ENCODE data around the gene DMRTA2. TPM values are rescaled to one million over a fixed set of nuclear protein-coding genes. Genes with fewer than 3 reads are reported as not detected.

DMRTA2 gene
- under 0.01 TPM for total RNA-seq

DNA sequence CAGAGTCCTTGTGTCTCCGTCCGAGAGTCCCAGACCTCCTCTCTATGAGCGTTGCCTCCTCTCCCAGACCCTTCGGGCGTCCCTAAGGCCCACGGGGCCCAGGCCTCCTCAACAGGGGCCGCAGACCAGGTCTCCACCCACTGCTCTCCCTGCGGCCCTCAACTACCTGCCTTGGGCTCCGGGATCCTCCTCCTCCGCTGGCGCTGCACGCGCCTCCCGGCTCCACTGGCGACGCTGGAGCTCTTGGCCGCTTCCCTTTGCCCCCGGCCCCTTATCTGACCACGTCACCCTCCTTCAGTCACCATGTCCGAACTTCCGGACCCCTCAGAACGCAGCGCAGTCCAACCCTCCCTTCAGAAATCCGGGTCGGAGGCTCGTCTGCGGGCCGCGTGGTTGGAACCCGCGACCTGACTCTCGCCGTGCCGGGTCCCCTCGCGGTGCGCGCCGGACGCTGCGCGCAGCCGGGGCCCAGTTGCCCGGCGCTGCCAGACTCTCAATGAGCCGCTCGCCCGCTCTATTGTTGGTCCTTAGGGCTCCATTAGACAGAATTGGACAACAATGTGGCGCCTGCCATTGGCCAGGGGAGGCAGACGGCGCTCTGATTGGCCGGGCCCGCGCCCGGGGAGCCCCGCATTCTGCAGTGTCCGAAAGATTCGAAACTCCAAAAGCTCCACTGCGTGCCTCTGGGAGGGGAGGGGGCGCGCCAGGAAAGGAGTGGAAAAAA, at the start of gene DMRTA2:
DMRTA2 (minus strand) TSS at position 498 of the 724 bp plus-strand sequence. CDS start 1,907 bp downstream, outside the sequence.
- Histone ChIP-seq H3K27me3 (ENCODE audit: insufficient read depth, low read length) (peaks cover 93% of the 10 kb centered on the region), H3K4me3 (ENCODE audit: low read length) (peak within 1 kb of the TSS; percentile 29), H3K9me3 (ENCODE audit: low read depth, low read length) (no peaks in the 10 kb centered on the region), H3K4me1 (ENCODE audit: insufficient read depth, low read length) (peaks cover 31% of the 10 kb centered on the region)

DNA sequence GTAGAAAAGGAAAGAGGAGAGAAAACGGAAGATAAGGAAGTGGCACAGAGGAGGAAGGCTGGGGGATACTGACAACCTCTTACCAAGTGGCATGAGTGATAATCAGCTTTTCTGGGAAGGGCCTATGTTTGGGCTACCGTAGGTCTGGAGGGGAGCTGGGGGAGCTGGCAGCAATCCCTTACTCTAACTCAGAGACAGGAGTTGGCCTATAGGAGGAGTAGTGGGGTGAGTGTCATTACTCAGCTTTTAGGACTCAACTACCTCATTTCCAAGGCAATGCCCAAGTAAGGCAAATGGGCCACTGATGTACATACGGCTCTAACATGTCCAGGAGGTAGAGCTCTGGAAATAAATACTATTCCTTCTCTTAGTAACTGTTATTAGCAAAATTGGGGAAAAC, 48.7 kb upstream of the DMRTA2 start:
- Histone ChIP-seq H3K4me3 (ENCODE audit: low read length) (no peak overlapping the region), H3K9me3 (ENCODE audit: low read depth, low read length) (no peaks in the 10 kb centered on the region), H3K4me1 (ENCODE audit: insufficient read depth, low read length) (no peaks in the 10 kb centered on the region), H3K27me3 (ENCODE audit: insufficient read depth, low read length) (no peaks in the 10 kb centered on the region)

DNA sequence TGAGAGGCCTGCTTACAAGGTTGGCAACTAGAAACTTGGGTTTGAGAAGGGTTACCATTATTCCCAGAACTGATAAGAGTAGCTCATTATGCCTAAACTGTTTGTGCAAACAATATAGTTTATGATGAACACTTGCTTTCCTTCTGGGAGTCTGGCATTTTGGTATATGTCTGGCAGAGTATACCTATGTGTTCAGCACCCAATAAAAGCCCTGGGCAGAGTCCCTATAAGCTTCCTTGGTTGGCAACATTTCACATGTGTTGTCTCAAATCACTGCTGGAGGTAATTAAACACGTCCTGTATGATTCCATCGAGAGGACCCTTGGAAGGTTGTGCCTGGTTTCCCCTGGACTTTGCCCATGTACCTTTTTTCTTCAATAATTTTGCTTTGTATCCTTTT, 39.7 kb upstream of the DMRTA2 start:
- Histone ChIP-seq H3K27me3 (ENCODE audit: insufficient read depth, low read length) (no peaks in the 10 kb centered on the region), H3K4me1 (ENCODE audit: insufficient read depth, low read length) (peaks cover 8% of the 10 kb centered on the region), H3K4me3 (ENCODE audit: low read length) (no peak overlapping the region), H3K9me3 (ENCODE audit: low read depth, low read length) (no peaks in the 10 kb centered on the region)

DNA sequence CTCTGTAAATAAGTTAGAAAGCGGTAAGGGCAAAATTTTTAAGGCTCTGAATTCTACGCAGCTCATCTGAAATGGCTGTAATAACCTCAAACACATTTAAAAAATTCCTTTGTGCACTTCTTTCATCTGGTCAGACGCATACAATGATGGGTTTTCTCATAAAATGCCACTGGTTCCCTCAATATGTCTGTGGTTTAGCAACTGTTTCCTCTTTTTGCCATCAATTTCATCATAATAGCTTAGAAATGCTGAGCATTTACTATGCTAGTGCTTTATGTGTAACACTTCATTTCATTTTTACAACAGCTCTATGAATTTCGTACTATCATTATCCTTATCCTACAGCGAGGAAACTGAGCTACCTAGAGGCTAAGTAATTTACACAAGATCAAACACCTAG, 35.3 kb upstream of the DMRTA2 start:
- H3K4me1 ChIP-seq (ENCODE audit: insufficient read depth, low read length) = peaks cover 8% of the 10 kb centered on the region
- H3K9me3 ChIP-seq (ENCODE audit: low read depth, low read length) = no peaks in the 10 kb centered on the region
- H3K4me3 ChIP-seq (ENCODE audit: low read length) = no peak overlapping the region
- no peaks in the 10 kb centered on the region for H3K27me3 ChIP-seq (ENCODE audit: insufficient read depth, low read length)

DNA sequence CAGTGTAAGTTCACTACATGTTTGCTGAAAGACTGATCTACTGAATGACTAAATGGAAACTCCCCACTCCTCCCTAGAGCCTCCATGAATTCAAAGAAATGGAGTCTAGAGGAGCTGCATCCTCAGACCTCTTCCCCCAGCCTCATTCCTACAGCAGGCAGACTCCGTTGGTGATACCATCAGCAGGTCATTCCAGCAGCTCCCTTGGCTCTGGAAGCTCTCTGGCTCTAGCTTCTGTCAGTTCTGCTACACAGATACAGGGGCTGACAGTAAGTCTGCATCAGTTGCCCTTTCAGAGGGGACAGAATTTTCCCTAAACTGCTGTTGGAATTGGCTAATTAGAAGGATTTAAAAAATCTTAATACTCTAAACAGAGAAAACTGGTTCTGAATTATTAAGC, 31.7 kb upstream of the DMRTA2 start:
- Histone ChIP-seq H3K4me1 (ENCODE audit: insufficient read depth, low read length) (peaks cover 8% of the 10 kb centered on the region), H3K4me3 (ENCODE audit: low read length) (no peak overlapping the region), H3K27me3 (ENCODE audit: insufficient read depth, low read length) (no peaks in the 10 kb centered on the region), H3K9me3 (ENCODE audit: low read depth, low read length) (no peaks in the 10 kb centered on the region)

DNA sequence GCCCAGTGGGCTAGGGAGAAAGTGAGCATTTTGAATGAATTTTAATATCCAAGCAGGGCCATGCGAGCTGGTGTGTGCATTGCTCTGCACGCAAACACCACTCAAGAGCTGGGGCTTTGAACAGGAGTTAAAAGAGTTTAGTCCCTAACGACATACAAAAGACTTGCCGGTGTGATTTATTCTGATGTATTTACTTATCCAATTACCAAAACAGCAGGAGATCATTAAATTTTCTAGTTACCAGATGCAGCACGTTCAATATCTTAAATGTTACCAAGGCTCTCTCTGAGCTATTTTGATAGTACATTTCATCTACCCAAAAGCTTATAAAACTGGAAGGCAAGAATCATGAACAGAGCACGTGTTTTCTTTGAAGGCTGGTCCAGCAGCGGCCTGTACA, 30.0 kb upstream of the DMRTA2 start:
- Histone ChIP-seq H3K4me1 (ENCODE audit: insufficient read depth, low read length) (no peaks in the 10 kb centered on the region), H3K4me3 (ENCODE audit: low read length) (no peak overlapping the region), H3K27me3 (ENCODE audit: insufficient read depth, low read length) (no peaks in the 10 kb centered on the region), H3K9me3 (ENCODE audit: low read depth, low read length) (no peaks in the 10 kb centered on the region)

DNA sequence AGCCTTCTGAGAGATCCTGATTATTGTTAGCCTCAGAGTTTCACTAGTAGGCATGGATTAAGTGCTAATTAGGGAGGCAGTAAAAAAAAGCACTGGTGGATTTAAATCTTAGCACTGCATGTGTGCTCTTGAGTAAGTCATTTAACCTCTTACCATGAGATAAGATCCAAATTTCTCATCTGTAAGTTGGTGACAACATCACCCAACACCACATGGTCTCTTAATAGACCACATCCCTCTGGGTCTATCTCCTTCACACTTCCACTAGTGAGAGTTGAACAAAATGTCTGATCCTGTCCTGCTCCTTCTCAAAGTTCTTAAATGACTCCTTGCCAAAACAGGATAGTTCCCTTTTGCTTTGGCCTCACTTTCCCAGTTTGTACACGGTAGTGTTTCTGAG, 29.5 kb upstream of the DMRTA2 start:
- Histone ChIP-seq H3K4me3 (ENCODE audit: low read length) (no peak overlapping the region), H3K4me1 (ENCODE audit: insufficient read depth, low read length) (no peaks in the 10 kb centered on the region), H3K9me3 (ENCODE audit: low read depth, low read length) (no peaks in the 10 kb centered on the region), H3K27me3 (ENCODE audit: insufficient read depth, low read length) (no peaks in the 10 kb centered on the region)

DNA sequence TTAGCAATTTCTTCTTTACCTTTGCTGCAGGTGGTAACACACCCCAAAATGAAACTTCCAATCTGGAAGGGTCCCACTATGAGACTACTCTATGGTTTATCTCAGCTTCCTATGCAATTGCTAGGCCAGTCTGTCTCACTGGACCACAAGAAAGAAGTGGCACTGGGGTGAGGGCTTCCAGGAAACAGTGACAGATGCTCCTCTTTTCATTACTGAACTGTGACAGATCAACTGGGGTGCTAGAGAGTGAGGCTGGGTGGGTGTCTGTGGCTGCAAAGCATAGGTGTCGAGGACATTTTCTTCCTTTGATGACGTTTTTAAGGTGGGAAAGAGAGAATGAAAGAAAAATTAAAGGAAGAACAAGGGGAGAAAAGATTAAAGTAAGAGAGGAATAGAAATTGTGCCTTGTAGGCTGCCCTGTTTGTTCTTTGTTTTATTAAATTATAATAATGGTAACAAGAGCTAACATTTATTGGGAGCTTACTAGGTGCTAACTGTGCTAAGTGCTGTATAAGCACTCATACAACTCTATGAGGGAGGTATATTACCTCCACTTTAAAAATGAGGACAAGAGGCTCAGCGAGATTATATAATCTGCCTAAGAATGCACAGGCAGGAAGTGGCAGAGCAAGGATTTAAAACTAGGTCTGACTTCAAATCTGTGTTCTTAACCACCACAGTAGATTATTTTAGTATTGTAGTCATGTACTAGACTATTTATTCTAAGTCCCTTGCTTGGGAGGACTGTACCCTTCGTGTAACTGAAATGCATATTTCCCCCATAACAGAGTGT, 27.8 kb upstream of the DMRTA2 start:
- Histone ChIP-seq H3K27me3 (ENCODE audit: insufficient read depth, low read length) (no peaks in the 10 kb centered on the region), H3K4me1 (ENCODE audit: insufficient read depth, low read length) (no peaks in the 10 kb centered on the region), H3K9me3 (ENCODE audit: low read depth, low read length) (no peaks in the 10 kb centered on the region), H3K4me3 (ENCODE audit: low read length) (no peak overlapping the region)

DNA sequence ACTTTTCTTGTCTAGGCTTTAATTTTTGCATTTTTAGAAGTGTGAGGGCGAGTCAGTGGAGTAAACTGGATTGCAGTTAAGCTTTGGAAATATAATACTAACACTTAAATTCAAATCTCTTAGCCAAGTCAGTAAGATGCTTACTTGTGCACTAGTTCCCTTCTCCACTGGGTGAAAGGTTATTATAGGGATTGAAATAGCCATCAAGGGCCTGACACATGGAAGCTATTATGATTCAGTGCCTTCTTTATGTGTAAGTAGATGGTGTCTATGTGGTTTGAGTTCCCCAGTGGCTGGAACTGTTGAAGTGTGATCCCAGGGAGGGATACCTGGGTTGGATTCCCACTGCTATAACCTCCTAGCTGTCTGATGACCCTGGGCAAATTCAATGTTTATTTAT, 24.7 kb upstream of the DMRTA2 start:
- Histone ChIP-seq H3K9me3 (ENCODE audit: low read depth, low read length) (no peaks in the 10 kb centered on the region), H3K4me3 (ENCODE audit: low read length) (no peak overlapping the region), H3K27me3 (ENCODE audit: insufficient read depth, low read length) (no peaks in the 10 kb centered on the region), H3K4me1 (ENCODE audit: insufficient read depth, low read length) (no peaks in the 10 kb centered on the region)

DNA sequence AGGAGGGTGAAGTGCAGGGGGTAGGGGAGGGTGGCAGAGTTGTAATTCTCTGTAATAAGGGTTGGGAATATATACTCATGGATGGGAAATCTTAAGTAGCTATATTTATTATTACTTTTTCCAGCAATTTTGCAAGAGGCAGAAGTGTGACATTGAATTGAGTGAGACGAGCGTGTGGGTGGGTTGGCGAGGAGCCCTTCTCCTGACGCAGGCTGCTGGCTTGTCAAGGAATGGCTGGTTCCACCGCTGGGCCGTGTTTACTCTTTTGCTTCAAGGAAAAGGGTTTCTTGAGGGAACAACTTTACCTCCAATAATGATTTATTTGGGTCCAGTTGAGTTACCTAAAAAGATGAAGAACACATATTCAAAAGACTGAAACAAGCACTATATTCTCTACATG, 17.9 kb upstream of the DMRTA2 start:
- Histone ChIP-seq H3K4me3 (ENCODE audit: low read length) (no peak overlapping the region), H3K4me1 (ENCODE audit: insufficient read depth, low read length) (no peaks in the 10 kb centered on the region), H3K27me3 (ENCODE audit: insufficient read depth, low read length) (no peaks in the 10 kb centered on the region), H3K9me3 (ENCODE audit: low read depth, low read length) (no peaks in the 10 kb centered on the region)

DNA sequence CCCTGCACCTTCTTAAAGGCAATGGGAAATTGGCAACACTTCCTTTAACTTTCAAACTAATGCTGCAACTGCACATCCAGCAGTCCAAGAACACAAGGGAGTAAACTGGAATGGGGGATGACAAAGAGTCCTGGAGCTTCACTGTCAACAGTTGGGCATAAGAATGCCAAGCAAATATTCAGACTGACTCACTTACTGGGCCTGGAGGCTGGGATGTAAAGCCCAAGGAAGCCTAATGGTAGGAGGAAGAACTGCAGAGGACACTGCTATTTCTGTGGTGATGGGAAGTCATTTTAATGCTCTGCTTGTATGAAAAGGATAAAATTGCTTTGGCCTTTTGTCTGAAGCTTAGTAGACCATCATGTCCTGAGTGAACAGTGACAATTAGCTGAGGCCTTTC, 15.7 kb upstream of the DMRTA2 start:
- Histone ChIP-seq H3K4me1 (ENCODE audit: insufficient read depth, low read length) (no peaks in the 10 kb centered on the region), H3K4me3 (ENCODE audit: low read length) (no peak overlapping the region), H3K27me3 (ENCODE audit: insufficient read depth, low read length) (no peaks in the 10 kb centered on the region), H3K9me3 (ENCODE audit: low read depth, low read length) (no peaks in the 10 kb centered on the region)

DNA sequence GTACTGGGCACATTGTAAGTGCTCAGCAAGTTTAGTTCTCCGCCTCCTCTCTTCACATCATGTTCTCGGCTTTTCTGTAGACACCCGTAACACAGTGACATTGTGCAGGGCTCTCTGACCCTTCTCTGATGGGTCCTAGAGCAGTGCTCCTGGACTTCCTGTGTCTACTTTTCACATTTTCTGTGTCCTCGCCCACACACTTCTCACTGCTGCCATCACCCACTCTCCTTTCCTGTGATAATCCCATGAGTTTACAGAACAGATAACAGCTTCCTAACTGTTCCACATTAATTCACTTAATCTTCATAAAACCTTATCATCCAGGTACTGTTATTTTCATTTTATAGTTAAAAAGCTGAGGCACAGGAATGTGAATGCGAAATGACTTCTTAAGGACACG, 13.2 kb upstream of the DMRTA2 start:
- no peaks in the 10 kb centered on the region for H3K9me3 ChIP-seq (ENCODE audit: low read depth, low read length)
- H3K4me1 ChIP-seq (ENCODE audit: insufficient read depth, low read length) = no peaks in the 10 kb centered on the region
- H3K4me3 ChIP-seq (ENCODE audit: low read length) = no peak overlapping the region
- H3K27me3 ChIP-seq (ENCODE audit: insufficient read depth, low read length) = peaks cover 17% of the 10 kb centered on the region

DNA sequence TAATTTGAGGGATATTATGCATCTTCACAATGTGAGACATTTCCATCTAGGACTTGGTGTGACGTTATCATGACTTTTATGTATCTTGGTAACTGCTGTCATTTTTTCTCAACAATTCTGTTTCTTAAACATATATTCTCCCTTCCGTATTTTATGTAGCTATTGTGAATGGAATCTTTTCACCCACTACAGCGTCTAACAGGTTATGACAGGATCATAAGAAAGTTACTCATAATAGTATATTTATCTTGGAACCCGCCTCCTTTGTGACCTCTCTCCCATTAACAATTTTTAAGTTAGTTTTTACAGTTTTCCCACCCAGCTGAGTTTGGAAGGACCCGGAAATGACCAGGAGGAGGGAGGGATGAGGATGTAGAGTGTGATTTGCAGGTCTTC, 6.8 kb upstream of the DMRTA2 start:
- Histone ChIP-seq H3K27me3 (ENCODE audit: insufficient read depth, low read length) (peaks cover 82% of the 10 kb centered on the region), H3K9me3 (ENCODE audit: low read depth, low read length) (no peaks in the 10 kb centered on the region), H3K4me3 (ENCODE audit: low read length) (no peak overlapping the region), H3K4me1 (ENCODE audit: insufficient read depth, low read length) (peaks cover 10% of the 10 kb centered on the region)

DNA sequence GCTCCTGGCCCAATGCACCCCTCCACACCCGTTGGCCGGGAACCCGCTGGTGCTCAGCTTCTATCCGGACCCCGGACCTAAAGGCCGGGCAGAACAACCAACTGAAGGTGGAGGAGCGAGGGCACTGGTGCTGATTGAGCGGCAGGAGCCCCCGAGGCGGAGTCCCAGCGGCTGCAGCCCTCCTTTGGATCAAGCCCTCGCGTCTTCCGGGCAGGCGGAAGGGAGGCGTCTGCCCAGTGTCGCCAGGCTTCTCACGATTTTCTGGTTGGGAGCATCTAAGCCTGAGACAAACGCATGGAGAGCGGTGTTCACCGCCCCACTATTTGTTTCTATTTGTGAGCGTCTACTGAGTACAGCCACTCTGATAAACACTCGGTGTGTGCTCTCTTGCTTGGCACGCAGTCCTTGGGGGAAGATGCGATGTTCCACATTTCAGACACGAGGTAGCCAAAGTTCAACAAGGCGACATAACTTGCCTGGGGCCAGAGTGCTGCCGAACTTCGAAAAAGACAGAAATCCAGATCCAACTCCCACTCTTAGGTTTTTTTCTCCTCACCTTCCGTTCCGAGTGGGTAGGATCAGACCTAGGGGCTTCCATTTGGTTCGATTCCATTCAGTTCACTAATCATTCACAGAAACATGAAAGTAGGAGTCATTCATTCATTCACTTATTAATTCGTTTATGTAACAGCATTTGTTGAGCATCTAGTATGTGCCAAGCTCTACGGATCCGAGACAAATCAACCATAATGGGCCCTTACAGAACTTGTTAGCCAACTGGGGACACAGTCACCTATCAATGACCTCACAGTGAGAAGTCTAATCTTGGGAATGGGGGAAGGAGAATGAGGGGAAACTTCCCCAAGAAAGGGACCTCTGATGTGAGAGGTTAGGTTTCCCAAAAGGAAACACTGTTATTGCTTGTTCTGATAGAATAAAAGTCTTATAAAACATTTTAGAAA, 4.9 kb upstream of the DMRTA2 start:
- Histone ChIP-seq H3K27me3 (ENCODE audit: insufficient read depth, low read length) (peaks cover 98% of the 10 kb centered on the region), H3K4me3 (ENCODE audit: low read length) (no peak overlapping the region), H3K4me1 (ENCODE audit: insufficient read depth, low read length) (peaks cover 25% of the 10 kb centered on the region), H3K9me3 (ENCODE audit: low read depth, low read length) (no peaks in the 10 kb centered on the region)
